OCI-M2 (cell line): Measurements from ENCODE around the gene DCTN1.

Experiments
- DNase-seq: peaks from one replicate; lab custom pipeline; 2025; ENCODE audit not compliant: unreplicated experiment; lab: John Stamatoyannopoulos, UW

DCTN1 gene

DNA sequence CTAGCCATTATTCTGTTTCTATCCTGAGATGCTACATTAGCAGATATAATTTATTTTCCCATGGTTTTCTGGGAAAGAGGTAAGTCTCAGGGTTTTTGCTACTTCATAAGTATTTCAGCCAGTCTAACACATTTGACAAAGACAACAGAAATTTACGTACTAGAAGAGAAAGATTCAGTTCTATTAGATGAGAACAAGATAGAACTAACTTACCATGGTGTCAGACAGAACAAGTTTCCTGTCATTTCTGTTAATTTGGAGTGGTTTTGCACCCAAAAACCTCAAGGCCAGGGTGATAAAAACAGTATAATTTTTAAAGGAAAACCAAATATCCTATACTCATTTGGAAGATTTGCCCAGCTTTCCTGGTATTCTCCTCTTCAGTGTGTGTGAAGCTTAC lies 52.5 kb downstream of the DCTN1 start:
- no peak for DNase-seq

DNA sequence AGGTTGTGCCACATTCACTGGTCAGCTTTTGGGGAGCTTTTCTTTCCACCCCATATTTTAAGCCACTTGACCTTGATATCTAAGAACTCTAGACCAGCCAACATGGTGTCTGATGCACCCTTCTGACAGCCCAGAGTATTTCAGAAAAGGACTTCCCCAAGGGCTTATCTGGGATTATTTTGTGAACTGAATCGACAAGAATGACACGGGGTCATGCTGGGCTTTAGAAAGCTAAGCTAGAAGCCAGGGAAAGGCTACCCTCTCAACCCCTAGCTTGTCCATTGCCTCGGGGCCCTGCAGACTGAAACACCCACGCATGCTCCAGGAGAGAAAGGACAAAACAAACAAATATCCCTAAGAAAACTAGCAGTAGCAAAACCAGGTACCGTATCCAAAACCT lies 52.9 kb downstream of the DCTN1 start:
- DNase-seq, result no peak

DNA sequence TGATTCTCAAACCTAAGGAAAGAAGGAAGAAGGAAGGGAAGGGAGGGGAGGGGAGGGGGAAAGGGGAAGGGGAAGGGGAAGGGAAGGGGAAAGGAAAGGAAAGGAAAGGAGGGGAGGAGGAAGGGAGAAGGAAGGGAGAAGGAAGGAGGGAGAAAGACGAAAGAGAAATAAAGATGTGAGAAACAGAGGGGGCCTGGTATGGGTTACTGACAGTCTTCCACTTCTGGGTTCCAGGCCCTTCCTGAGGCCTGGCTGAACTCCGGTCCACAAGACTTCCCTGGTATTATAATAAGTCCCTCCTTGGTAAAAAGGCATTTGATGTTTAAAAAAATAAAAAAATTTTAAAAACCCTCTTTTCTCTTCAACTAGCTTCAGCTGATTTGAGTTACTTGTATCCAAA lies 54.3 kb downstream of the DCTN1 start:
- no peak for DNase-seq

DNA sequence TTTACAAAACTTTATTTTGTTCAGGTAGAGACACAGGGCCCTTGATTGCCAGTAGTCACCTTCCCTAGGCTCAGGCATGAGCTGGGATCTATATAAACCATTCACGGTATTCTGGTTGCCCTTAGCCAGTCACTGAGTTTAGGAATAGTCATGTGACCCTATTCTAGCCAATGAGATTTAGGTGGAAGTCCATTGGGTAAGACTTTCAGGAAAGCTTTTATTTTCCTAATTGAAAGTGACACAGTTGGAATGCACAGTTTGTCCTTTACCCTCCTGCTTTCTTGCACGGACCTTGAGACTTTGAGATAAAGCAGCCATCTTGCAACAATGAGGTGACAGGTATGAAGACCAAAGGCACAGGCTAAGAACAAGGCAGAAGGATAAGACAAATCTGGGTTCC lies 58.4 kb downstream of the DCTN1 start:
- no peak for DNase-seq

DNA sequence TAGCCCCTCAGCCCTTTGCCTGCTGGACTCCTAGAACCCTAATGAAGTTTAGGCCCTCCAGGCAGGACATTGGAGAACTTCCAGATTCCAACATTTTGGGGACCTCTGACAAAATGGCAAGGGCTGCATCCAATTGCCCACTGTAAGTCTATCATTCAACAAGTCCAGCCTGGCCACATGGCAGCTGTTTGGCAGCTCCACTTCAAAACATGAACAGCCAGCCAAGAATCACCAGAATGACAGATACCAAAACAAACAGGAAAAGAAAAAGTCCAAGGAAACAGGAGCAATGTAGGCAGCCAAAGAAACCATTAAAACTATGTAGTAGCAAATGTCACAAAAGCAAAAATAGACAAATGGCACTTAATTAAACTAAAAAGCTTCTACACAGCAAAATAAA lies 62.4 kb downstream of the DCTN1 start:
- no peak for DNase-seq

DNA sequence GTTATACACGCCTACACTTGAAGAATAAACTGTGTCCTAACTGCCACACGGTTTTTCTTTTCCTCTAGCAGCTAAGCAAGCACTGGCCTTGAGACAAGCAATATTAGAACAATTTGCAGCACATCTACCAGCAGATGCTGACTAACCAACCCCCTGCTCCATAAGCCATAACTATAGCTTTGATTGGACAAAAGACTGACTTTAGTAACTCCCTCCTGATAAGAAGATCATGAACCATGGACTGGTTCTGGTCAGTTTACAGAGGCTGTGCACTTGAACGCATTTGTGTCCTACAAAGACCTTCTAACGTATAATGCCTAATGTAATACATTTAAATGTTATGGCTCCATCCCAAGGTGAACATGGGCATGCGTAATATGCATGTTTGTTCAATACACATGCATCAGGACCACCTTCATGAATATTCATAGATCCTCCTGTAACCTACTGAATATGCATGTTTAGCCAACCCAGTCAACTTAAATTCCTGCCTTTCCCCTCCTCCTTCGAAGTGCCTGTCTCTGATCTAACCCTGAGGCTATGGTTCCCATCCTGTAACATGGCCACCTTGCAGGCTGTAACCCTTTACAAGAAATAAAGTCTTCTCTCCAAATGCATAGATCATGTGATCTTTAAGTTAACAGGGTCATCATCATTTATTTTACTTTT lies 63.4 kb downstream of the DCTN1 start:
- DNase-seq, result no peak

DNA sequence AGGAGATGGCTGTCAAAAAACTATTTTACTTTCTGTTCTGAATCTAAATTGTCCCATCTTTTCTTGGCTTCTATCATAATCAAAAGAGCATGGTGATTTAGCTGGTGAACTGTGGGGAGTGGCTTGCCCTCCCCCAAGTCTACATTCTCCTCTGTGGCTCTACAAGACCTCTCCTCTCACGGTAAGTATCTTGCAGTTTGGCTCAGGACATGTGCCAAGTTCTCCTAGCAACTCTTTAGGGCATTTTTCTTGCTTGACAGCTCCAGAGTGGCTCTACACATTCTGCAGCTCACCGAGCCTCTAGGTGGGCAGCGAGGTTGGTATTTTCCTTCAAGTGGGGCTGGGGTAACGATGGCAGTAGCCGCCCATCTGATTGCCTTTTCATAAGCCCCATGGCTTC lies 66.0 kb downstream of the DCTN1 start:
- no peak for DNase-seq

DNA sequence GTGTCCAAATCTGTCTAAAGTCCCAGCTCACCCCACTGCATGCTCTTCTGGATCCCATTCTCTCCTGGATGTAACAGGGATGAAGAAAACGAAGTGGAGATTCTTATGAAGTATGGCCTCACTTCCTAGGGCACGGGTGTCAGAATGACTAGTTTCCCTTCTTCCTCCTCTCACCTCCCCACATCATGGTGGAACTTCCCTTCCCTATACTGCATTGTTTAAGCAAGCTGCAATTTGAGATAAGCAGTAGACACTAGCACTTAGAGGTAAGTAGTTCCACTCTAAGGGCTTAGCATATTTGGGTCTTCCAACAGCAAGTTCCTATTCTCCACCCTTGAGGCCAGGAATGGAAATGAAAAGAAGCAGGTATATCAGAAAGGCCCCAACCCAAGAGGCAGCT lies 66.6 kb downstream of the DCTN1 start:
- no peak for DNase-seq

DNA sequence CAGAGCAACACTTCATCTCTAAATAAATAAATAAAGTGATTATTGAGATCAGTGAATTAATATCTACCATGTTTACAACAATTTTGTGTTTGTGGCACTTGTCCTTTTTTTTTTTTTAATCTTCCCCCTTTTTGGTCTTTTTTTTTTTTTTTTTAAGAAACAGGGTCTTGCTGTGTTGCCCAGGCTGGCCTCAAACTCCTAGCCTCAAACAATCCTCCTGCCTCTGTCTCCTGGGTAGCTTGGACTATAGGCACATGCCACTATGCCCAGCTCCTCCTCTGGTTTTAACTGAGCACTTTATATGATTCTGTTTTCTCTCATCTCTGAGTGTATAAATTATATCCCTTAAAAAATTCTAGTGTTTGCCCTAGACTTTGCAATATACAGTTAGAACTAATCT lies 67.2 kb downstream of the DCTN1 start:
- no peak for DNase-seq
